Psoas muscle (tissue), 8 donors: Measurements from ENCODE around the gene CACNA1C. TPM values are rescaled to one million over a fixed set of nuclear protein-coding genes. Genes with fewer than 3 reads are reported as not detected.

ENCODE experiments used
- ATAC-seq, 4 donors: fragments of 200-7000 bp; cut with Tn5 transposase; one replicate each; pipeline ENCODE4 v1.9.1; 2020; ENCODE audit warnings: moderate library complexity in 3 of 4, mild to moderate bottlenecking in 2 of 4
- DNase-seq, 2 donors: peaks; one replicate each; pipeline ENCODE4 v3.0.0-alpha.2; 2020
- H3K27ac ChIP-seq: fragments of 200-600 bp; one replicate; pipeline ENCODE4 v1.8.0; 2022
- H3K27me3 ChIP-seq, 3 donors: fragments of 200-600 bp in 1 of 3; one replicate each; pipeline versions ENCODE4 v1.6.1 to v1.8.0; 2013 to 2022; ENCODE audit warnings: low read length in 2 of 3, mild to moderate bottlenecking in 2 of 3, moderate library complexity in 1 of 3; ENCODE audit not compliant: insufficient read depth in 3 of 3
- H3K36me3 ChIP-seq, 2 donors: fragments of 200-600 bp in 1 of 2; one replicate each; pipeline versions ENCODE4 v1.6.1 to v1.8.0; 2013 to 2022; ENCODE audit warnings: low read depth in 1 of 2, mild to moderate bottlenecking in 1 of 2, moderate library complexity in 1 of 2; ENCODE audit not compliant: insufficient read depth in 1 of 2
- H3K4me1 ChIP-seq: fragments of 200-600 bp; one replicate; pipeline ENCODE4 v1.8.0; 2022
- H3K4me3 ChIP-seq: fragments of 200-600 bp; one replicate; pipeline ENCODE4 v1.8.0; 2022; ENCODE audit warnings: mild to moderate bottlenecking
- H3K9me3 ChIP-seq: fragments of 200-600 bp; one replicate; pipeline ENCODE4 v1.8.0; 2022
- WGBS, 3 donors: extraction: QIAGEN DNeasy Blood & Tissue Kit; methylation state at CpG; one replicate each; pipeline versions ENCODE4 v1.1.6 to v1.1.7; 2013; 5-methylcytosine and 5-hydroxymethylcytosine counted together
- intact Hi-C, 2 donors: fragments of 100-400 bp; cut with DNase I; formaldehyde crosslinking; loops; one replicate each; pipeline versions ENCODE4 v1.11.0 to v1.14.2; 2022
- polyA plus RNA-seq, 3 donors: library from polyadenylated mRNA; stranded (reverse); fragments of 200-250 nt; gene quantifications; one replicate each; pipeline ENCODE4 v1.2.3, GENCODE V29; 2013
- total RNA-seq, 4 donors: library from RNA; stranded (reverse); fragmentation: NEBNext Ultra II Directional in 2 of 4; extraction: Animal tissue kit (Norgen Biotek cat#: 25700) in 2 of 4; gene quantifications; one replicate each; pipeline versions ENCODE4 v1.2.1 to v1.2.4, GENCODE V29; 2021 to 2023
- TF ChIP-seq, protein P1 (sequence below): fragments of 200-600 bp; IDR thresholded peaks from one replicate; pipeline ENCODE4 v1.8.0; 2022; ENCODE audit warnings: antibody characterized with exemption
- donor health status: healthy with polysubstance abuse.
- donor health status: DM: no; HTN: no; CAD: no; lungs with moderate emphysema.
- donor health status: Bipolar disorder and iron deficiency.
- donor health status: healthy.
- donor health status: DM: yes; HTN: yes; CAD: no.
- donor health status: DM: no; HTN: no; CAD: no.
- donor health status: DM: no; HTN: no; CAD: no.
- donor health status: DM: yes; HTN: yes; CAD: no.

The CACNA1C gene
- total and polyA plus RNA-seq, 7 donors, result 0.26 to 2.9 (median 0.95) TPM

DNA sequence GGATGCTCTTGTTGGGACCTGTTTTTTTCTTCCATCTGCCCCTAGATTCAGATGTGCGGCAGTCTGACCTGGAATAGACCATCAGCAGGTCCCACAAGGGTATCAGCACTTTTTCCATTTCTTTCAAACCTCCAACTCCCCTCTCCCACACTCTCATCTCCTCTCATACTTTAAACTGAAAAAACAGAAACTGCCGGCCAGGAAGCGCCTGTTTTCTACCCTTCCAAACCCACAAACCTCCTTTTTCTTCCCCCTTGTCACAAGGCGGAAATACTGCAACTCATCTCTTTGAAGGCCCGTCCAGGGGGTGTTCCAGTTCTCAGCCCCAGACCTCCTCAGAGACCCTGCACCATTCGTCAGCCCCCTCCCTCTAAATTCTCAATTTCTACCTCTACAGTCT lies 679.5 kb downstream of the CACNA1C start:
- no peak for DNase-seq
- no peak for ATAC-seq
- H3K4me1 ChIP-seq, result no peaks in the 10 kb centered on the region
- WGBS, 3 donors, result 71 to 75% (median 74%) methylated on average over 6 of the region's 6 CpGs
- no peaks in the 10 kb centered on the region for H3K36me3 ChIP-seq
- peaks cover 0 to 27% (median 10%) of the 10 kb centered on the region in 3 donors for H3K27me3 ChIP-seq
- H3K9me3 ChIP-seq, result no peaks in the 10 kb centered on the region
- H3K4me3 ChIP-seq, result no peak overlapping the region
- TF ChIP-seq, protein P1, sequence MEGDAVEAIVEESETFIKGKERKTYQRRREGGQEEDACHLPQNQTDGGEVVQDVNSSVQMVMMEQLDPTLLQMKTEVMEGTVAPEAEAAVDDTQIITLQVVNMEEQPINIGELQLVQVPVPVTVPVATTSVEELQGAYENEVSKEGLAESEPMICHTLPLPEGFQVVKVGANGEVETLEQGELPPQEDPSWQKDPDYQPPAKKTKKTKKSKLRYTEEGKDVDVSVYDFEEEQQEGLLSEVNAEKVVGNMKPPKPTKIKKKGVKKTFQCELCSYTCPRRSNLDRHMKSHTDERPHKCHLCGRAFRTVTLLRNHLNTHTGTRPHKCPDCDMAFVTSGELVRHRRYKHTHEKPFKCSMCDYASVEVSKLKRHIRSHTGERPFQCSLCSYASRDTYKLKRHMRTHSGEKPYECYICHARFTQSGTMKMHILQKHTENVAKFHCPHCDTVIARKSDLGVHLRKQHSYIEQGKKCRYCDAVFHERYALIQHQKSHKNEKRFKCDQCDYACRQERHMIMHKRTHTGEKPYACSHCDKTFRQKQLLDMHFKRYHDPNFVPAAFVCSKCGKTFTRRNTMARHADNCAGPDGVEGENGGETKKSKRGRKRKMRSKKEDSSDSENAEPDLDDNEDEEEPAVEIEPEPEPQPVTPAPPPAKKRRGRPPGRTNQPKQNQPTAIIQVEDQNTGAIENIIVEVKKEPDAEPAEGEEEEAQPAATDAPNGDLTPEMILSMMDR, result no peak
- H3K27ac ChIP-seq, result no peak overlapping the region
- intact Hi-C loops, result no loop called here

DNA sequence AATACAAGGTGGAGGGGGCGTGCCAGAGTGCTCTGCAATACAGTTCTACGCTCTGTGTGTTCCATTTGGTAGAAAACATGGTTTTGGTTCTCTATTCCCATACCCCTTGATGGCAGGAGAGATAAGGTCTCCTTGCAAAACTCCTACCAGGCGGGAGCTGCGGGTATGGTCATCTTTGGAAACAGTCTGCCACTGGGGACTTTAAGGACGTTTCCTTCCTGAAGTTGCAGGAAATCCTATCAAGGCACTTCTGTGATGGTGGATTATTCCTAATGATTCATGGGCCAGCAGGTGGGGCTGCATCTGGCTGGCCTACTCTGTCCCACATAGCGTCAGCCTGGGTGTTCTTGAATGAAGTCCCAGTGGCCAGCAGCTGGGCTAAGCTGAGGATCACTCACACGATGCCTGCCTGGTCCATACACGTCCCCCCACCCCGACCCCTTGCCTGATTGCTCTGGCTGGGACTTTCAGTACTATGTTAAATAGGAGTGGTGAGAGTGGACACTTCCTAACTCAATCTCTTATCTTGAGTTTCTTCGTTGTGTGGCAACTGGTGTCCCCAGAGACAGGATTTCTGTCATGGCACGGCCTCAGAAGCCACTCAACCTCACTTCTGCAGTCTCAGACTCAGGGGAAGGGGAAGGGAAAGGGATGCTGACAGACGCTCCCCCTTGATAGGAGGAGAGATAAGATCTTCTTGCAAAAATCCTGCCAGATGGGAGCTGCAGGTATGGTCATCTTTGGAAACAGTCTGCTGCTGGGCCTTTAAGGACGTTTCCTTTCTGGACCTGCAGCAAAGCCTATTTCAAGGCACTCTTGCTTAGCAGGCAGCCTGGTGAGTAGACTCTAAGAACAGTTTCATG lies 680.9 kb downstream of the CACNA1C start:
- 17 to 25% (median 20%) methylated on average over 13 of the region's 13 CpGs for WGBS, 3 donors

DNA sequence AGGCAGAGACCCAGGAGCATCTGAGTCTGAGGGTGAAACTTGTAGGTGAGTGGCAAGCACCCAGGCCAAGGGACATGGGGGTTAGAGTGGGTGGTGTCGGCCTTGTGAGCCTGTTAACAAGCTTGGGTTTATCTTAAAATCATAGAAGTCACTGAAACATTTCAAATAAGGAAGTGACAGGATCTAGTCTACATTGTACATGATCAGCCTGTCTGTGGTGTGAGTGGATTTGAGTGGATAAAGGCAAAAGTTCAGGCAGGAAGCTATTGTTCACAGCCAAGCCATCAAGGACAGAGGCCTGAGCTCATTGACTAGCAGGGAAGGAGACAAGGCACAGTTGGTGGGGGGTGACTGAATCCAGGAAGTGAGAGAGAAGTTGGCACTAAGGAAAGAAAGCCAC lies 682.6 kb downstream of the CACNA1C start:
- ATAC-seq (no peak), DNase-seq (no peak)
- Histone ChIP-seq H3K27me3 (peaks cover 0 to 27% (median 10%) of the 10 kb centered on the region in 3 donors), H3K4me3 (no peak overlapping the region), H3K4me1 (no peaks in the 10 kb centered on the region), H3K27ac (no peak overlapping the region), H3K9me3 (no peaks in the 10 kb centered on the region), H3K36me3 (no peaks in the 10 kb centered on the region)
- 87 to 90% (median 89%) methylated on average over 1 of the region's 1 CpG for WGBS, 3 donors
- TF ChIP-seq, protein P1, result no peak
- intact Hi-C loops, result no loop called here

More for the DNA sequence above, 680.9 kb downstream of the CACNA1C start:
- TF ChIP-seq, protein P1, result no peak
- Histone ChIP-seq H3K4me3 (no peak overlapping the region), H3K27me3 (peaks cover 0 to 27% (median 10%) of the 10 kb centered on the region in 3 donors), H3K36me3 (no peaks in the 10 kb centered on the region), H3K27ac (no peak overlapping the region), H3K4me1 (no peaks in the 10 kb centered on the region), H3K9me3 (no peaks in the 10 kb centered on the region)
- no peak for ATAC-seq
- DNase-seq, result no peak
- intact Hi-C loops, result no loop called here

DNA sequence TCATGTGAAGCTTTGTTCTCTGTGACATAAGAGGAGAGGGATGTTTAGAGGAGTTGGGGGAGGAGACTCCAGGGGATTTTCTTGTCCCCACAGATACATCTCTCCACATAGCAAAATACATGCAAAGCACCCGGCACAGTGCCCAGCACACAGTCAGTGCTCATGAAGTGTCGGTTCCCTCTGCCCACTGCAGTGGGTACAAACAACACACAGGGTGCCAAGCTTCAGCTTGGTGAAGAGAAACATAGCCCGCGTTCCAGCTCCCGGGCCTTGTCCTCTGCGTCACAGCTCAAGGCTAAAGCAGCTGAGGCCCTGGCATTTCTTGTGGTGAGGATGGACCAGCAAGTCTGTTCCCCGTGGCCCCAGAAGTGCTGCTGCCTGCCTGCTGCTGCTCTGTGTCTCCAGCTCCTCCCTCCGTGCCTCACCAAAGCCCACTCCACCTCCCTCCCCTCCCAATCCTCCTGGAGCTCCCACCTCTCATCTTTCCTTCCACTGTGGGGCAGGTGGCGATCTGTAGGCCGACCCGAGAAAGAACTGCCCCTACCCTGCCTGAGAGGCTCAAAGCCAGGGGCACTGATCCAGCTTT lies 685.0 kb downstream of the CACNA1C start:
- intact Hi-C loops, result no loop called here

More for the DNA sequence above, 685.0 kb downstream of the CACNA1C start:
- Histone ChIP-seq H3K36me3 (no peaks in the 10 kb centered on the region), H3K4me1 (no peaks in the 10 kb centered on the region), H3K27me3 (peaks cover 0 to 15% (median 3%) of the 10 kb centered on the region in 3 donors), H3K27ac (no peak overlapping the region), H3K4me3 (no peak overlapping the region), H3K9me3 (no peaks in the 10 kb centered on the region)
- no peak for DNase-seq
- TF ChIP-seq, protein P1, result no peak
- no peak for ATAC-seq
- WGBS, 3 donors, result 62 to 65% (median 63%) methylated on average over 11 of the region's 11 CpGs
